ENCODE measurements around the gene MAP7. TPM values are rescaled to one million over a fixed set of nuclear protein-coding genes. Genes with fewer than 3 reads are reported as not detected.

The MAP7 gene
- 49.0 and 64.5 TPM in 2 replicates for polyA plus RNA-seq (2011; rRNA removed)
- polyA plus RNA-seq (2012; cell fraction: cytosol; rRNA removed) = 36.9 and 38.4 TPM in 2 replicates
- polyA plus RNA-seq (2012; cell fraction: nucleus; rRNA removed) = 41.6 and 44.1 TPM in 2 replicates
- polyA plus RNA-seq (2017; fragmentation: RNase III; extraction: RNeasy Plus Mini Kit Qiagen cat#74134 plus additional on column Dnase treatment) = 49.5 to 65.0 TPM (median 60.6 TPM) in 3 replicates
- 27.1 and 28.1 TPM in 2 replicates for polyA minus RNA-seq (2011; rRNA and poly(A)+ RNA removed)

- peak within 1 kb of the TSS; percentile 98 for H3K4me3 ChIP-seq
- TF ChIP-seq KDM1A (IDR thresholded peaks at IDR 0.05; ENCODE audit: low read depth) = no peak
- TF ChIP-seq HMGXB4 (CRISPR knock-in tag; IDR thresholded peaks at IDR 0.05; ENCODE audit: borderline replicate concordance) = peak; percentile 29; the same call in 1 of the 2 replicates
- TF ChIP-seq FOSL2 (IDR thresholded peaks at IDR 0.05) = no peak
- peak; percentile 19; the same call in 1 of the 2 replicates for TF ChIP-seq FOSL2 (CRISPR knock-in tag; IDR thresholded peaks at IDR 0.05)
- peak; percentile 87 for TF ChIP-seq CTCF (IDR thresholded peaks at IDR 0.05)
- TF ChIP-seq ELK1 (IDR thresholded peaks at IDR 0.05; ENCODE audit: low read depth, low read length) = no peak
- TF ChIP-seq SREBF2 (IDR thresholded peaks at IDR 0.05) = no peak
- TF ChIP-seq JUN (IDR thresholded peaks at IDR 0.05) = peak in 1 of 2 experiments; percentile 52; a peak in 1 of 5 replicates
- TF ChIP-seq POLR2A (IDR thresholded peaks at IDR 0.05; ENCODE audit: low read length) = peak; percentile 44
- no peak for TF ChIP-seq EHF (CRISPR knock-in tag; IDR thresholded peaks at IDR 0.05)
- peak; percentile 75 for TF ChIP-seq SMC3 (IDR thresholded peaks at IDR 0.05)
- TF ChIP-seq REST (IDR thresholded peaks at IDR 0.05) = no peak
- TF ChIP-seq, protein P1, sequence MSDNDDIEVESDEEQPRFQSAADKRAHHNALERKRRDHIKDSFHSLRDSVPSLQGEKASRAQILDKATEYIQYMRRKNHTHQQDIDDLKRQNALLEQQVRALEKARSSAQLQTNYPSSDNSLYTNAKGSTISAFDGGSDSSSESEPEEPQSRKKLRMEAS (IDR thresholded peaks at IDR 0.05) = peak; percentile 60; the same call in 1 of the 2 replicates
- TF ChIP-seq RAD21 (conservative IDR thresholded peaks at IDR 0.05 in 1 of 2, IDR thresholded peaks at IDR 0.05 in 1 of 2) = peak; percentile 63 to 89; a peak in 4 of 5 replicates
- no peak for TF ChIP-seq CBX8 (IDR thresholded peaks at IDR 0.05)
- 67% methylated on average over 12 of the region's 79 CpGs for WGBS (ENCODE audit: missing lambda C conversion rate)
- no peaks in the 10 kb centered on the region for H3K9me3 ChIP-seq
- FAIRE-seq (no peak), DNase-seq (ENCODE audit: low read depth in 1 of 2, low spot score in 1 of 2) (peak; percentile 58 to 80), ATAC-seq (peak; percentile 90 to 94)
- ChIA-PET CTCF (interaction anchor here (0.6 to 3.2 kb wide), 40 partner anchors 10 to 324 kb away, joined by 3 to 26 read pairs (median 4); partner anchors contain the start of gene MAP3K5), POLR2A (interaction anchor here (0.7 kb wide), 1 partner anchor 261 kb away, joined by 3 read pairs; the partner anchor contains the start of gene BCLAF1)
- H3K4me2 ChIP-seq = peak within 1 kb of the TSS; percentile 82
- H3K27ac ChIP-seq = peak within 1 kb of the TSS; percentile 93 to 97
- H3K4me1 ChIP-seq = peaks cover 36% of the 10 kb centered on the region
Measured at GRCh38 chr6:136550330-136551071, at the start of gene MAP7. Gene MAP7 (minus strand): TSS chr6:136550422. CDS start chr6:136550408, 14 bp downstream.
